Measurements from ENCODE around the gene ERBB4.

- TF ChIP-seq, protein P1, sequence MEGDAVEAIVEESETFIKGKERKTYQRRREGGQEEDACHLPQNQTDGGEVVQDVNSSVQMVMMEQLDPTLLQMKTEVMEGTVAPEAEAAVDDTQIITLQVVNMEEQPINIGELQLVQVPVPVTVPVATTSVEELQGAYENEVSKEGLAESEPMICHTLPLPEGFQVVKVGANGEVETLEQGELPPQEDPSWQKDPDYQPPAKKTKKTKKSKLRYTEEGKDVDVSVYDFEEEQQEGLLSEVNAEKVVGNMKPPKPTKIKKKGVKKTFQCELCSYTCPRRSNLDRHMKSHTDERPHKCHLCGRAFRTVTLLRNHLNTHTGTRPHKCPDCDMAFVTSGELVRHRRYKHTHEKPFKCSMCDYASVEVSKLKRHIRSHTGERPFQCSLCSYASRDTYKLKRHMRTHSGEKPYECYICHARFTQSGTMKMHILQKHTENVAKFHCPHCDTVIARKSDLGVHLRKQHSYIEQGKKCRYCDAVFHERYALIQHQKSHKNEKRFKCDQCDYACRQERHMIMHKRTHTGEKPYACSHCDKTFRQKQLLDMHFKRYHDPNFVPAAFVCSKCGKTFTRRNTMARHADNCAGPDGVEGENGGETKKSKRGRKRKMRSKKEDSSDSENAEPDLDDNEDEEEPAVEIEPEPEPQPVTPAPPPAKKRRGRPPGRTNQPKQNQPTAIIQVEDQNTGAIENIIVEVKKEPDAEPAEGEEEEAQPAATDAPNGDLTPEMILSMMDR (IDR thresholded peaks at IDR 0.05; ENCODE audit: insufficient read depth, low read depth, low read length) = no peak
- no peak for TF ChIP-seq EZH2 (IDR thresholded peaks at IDR 0.05; ENCODE audit: insufficient read depth, low read length)
These were observed 154.6 kb downstream of the ERBB4 start for GRCh38 chr2:212384027-212384426.

Data from astrocyte (in vitro differentiated cells and primary cell).